Stimulated activated CD8-positive, alpha-beta memory T cell treated with anti-CD3 and anti-CD28 coated beads, Interleukin-2, amount 100 ng/mL, for 48 hours (primary cell): Measurements from ENCODE around the gene CIAO3.
A peak's percentile ranks its signal among the peaks of the same experiment; 100 is the strongest.
"Not testable (repeated sequence)": the region's sequence is repeated elsewhere in the genome, so short reads cannot be mapped to it uniquely, and the experiment has no call there.

Experiments used
- DNase-seq, 2 donors: peaks; one replicate each; pipeline ENCODE4 v3.0.0-alpha.2; 2020; ENCODE audit warnings: low read depth in 2 of 2

The CIAO3 gene

GRCh38 chr16:693364-693763 lies 47.4 kb downstream of the CIAO3 start:
- no peak for DNase-seq

DNA sequence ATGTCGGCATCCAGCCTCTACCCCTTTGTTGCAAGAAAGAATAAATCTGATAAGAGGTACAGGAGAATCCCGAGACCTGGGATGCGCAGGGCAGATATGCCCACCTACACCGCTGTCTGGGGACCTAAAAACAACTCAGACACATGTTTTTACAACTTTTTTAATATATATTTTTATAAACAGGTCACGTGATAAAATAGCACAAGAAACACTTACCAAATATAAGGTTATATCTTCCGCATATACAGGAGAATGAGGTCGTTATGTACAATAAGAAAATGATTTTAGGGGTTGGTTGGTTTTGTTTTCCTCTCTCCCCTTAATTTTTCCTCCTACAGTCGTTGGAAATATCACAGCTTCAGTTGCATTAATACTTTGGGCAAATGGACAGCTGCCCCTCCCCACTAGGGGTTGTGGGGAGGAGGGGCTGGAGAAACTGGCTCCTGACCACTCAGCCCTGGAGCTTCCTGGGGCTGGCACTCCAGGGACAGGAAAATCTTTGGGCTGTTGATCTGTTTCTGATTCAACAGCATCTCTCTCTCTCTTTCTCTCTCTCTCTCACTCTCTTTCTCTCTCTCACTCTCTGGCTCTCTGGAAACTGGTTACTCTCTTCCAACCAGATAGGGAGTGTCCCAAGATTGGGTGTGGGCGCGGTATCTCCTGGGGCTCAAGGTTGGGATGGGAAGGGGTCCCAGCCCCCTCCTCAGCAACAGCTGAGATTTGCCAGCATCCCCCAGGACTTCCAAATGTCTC lies 48.3 kb downstream of the CIAO3 start:
- DNase-seq: no peak

DNA sequence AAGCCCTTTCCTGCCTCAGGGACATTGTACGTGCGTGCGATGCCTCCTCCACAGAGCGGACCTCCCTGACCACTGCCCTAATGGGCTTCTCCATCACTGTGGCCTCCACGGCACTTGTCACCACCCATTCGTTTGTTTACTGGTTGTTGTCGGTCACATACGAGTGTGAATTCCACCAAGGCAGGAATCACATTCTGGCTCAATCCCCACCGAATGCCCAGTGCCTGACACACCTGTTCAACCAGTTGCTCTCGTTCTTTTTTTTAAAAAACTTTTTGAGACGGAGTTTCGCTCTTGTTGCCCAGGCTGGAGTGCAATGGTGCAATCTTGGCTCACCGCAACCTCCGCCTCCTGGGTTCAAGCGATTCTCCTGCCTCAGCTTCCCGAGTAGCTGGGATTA lies 49.6 kb downstream of the CIAO3 start:
- DNase-seq: not testable (repeated sequence)

- no peak for DNase-seq
These were observed 51.5 kb downstream of the CIAO3 start for GRCh38 chr16:689175-689897.

- DNase-seq: no peak
These were observed 53.3 kb downstream of the CIAO3 start for GRCh38 chr16:687499-687898.

DNA sequence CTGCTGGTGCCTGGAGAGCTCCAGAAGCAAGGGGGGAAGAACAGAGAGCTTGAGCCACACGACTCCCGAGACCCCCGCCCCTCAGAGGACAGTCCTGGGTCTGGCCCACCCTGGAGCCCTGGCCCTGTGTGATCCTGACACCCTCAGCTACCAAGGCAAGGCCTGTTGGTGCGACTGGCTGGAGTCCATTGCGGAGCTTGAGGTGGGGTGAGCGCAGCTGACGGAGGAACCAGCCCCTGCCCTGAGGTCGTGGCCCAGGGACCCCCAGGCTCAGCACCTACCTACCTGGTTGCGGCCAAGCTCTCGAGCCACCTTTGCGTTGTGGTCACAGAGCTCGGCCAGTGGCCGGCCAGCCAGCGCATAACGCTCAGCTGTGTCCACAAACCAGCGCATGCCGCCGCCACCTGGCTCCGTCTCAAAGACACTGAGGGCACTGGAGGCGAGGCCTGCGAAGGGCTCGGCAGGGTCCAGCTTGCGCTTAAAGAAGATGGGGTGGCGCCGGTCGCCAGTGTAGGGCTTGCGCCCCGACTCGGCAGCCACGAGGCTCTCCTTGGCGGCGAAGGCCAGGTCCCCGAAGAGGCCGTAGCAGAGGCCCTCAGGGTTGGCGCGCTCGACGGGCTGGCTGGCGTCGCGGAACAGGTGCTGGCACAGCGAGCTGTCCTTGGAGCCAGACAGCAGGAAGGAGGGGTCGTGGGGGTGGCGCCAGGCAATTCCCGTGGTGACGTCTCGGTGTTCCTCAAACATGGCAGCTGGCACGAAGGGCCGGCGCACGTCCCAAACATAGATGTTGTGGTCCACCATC lies 54.1 kb downstream of the CIAO3 start:
- DNase-seq: no peak

DNA sequence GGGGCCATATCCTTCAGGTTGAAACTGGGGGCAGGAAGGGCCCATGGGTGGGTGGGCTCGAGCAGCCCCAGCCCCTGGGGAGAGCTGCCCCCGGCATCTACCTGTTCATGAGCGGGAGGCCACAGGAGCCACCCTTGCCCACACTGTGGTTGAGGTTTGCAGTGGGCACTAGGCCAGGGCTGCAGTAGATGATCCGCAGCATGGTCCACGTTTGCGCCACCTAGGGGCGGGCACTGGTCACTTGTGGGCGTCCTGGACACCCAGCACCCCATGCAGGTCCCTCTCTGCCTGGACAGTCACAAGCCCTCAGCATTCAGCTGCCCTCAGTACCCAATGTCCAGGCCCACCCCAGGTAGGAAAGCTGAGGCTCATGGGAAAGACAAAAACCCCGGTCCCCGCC lies 54.8 kb downstream of the CIAO3 start:
- no peak for DNase-seq

DNA sequence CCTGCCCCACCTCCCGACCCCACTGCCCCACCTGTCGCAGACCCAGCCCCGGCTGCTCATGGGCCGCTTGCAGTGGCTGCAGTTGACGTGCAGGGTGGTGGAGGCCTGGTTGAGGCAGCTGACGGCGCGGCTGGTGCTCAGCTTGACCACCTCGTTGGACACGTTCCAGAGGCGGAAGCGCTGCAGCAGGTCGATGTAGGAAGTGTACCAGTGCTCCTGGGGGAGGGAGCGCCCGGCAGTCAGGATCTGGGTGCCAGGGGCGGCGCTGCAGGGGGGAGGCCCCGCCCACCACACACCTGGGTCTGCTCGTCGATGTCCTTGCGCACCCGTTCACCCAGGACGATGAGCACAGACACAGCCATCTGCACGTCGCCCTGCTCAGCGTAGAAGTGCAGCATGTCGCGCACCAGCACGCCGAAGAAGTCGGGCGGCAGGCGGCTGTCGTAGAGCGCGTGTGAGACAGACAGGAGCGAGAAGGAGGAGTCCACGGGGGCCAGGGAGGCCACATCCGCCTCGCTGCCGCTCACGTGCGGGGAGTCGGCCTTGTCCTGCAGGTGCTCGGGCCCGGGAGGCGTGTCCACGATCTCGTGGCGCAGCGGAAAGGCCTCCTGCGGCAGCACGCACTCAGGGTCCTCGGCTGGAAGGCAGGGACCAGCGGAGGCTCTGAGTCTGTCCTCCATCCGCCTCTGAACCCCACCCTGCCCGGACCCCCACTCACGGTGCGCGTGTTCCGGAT lies 55.7 kb downstream of the CIAO3 start:
- DNase-seq: no peak

DNA sequence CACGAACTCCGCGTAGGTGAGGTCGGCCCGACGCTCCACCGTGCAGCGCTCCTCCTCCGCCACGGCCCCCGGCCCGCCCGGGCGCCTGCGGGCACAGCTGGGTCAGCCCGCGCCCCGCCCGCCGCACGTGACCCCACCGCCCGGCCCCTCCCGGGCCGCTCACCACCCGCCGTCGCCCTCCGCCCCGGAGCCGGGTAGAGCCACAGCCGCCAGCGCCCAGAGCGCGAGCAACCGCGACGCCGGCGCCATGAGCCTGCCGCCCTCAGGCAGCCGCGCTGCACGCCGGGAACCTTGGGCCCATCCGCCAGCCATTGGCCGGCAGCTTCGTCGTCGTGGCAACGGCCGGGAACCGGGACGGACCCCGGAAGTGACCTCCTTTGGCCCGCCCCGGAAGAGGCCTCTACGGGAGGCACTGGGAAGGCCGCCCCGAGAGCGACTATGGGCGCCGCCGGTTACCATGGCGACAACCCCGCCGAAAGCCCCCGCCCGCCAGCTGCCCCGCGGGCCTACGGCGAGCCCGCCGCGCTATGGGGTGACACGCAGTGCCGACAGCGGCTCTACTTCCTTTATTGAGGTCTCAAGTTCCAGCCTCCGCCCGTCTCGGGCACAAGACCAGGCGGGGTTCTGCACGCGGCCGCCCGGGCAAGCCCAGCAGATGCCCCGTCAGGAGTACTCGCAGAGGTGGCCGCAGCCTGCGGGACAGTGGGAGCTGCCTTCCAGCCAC lies 56.6 kb downstream of the CIAO3 start, which contains the start of gene JMJD8:
Gene JMJD8, minus strand, starts transcription at position 264 of the 724 bp plus-strand sequence. Its CDS starts 15 bp downstream, at position 249.
- peak; percentile 94 to 97 for DNase-seq

DNA sequence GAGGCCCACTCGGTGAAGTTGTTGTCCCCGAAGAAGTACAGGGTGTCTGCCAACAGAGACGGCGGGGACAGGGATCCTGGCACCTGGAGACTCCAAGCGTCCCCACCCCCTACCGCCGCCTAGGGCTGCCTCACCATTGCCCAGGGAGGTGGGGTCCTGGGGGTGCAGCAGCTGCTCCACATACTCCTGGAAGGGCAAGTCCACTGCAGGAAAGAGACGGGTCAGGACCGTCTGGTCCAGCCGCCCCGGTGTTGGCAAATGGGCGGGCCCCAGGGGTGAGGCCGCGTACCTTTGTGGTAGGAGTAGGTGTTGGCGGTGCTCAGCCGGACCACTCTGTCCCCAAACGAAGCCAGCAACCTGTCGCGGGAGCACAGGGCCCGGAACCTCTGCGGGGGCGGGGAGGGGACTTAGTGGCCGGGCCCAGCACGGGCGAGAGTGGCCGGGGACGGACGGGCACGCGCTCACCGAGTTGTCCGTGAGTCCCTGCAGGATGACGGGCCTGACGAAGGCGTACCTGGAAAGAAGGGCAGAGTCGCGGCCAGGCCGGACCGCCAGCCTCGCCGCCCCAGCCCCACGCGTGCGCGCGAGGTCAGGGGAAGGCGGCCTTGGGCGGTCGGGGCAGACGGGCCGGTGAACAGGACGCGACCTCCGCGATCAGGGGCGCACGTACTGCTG lies 57.3 kb downstream of the CIAO3 start:
- no peak for DNase-seq

DNA sequence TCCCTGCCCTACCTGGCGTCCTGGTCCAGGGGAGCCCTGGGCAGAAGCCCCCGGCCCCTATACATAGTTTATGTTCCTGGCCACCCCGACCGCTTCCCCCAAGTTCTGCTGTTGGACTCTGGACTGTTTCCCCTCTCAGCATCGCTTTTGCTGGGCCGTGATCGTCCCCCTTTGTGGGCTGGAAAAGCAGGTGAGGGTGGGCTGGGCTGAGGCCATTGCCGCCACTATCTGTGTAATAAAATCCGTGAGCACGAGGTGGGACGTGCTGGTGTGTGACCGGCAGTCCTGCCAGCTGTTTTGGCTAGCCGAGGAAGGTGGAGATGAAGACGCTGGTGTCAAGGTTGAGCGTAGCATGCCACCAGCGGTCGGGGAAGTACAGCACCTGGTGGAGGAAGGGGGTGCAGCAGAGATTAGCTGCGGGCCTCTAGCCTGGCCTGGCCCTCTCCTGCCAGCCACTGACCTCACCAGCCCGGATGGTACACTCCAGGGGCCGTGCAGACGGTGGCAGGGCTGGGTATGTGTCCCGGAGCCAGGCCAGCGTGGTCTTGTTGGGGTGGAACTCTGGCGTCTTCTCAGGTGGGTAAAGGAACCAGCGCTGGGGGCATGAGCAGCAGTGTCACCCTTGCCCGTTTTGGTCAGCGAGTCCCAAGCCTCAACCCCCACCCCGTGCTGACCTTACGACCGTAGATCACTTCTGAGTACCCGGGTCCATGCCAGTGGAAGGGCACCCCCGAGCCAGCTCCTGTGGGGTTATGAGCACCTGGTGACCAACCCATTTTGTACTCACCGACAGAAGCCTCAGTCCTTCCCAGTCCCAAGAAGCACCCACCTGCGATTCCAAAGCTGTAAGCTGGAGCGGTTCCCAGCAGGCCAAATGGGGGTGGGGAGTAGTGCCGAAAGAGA lies 58.1 kb downstream of the CIAO3 start:
- no peak for DNase-seq

DNA sequence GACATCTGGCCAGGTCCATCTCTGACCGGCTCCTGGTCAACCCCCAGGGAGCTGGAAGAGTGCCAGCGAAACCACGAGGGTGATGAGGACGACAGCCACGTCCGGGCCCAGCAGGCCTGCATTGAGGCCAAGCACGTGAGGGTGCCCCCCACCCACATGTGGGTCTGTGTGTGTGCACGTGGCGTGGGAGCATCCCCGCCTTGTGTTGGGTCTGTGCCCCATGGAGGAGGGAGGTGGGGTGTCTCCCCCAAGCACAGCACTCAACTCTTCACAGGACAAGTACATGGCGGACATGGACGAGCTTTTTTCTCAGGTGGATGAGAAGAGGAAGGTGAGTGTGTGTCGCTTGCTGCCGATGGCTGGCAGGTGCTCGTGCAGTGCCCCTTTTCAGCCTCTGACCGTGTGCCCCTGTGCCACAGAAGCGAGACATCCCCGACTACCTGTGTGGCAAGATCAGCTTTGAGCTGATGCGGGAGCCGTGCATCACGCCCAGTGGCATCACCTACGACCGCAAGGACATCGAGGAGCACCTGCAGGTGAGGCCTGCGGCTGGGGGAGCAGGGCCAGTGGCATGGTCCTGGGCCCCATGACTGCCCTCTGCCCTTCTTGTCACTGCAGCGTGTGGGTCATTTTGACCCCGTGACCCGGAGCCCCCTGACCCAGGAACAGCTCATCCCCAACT lies 58.9 kb downstream of the CIAO3 start:
- no peak for DNase-seq

DNA sequence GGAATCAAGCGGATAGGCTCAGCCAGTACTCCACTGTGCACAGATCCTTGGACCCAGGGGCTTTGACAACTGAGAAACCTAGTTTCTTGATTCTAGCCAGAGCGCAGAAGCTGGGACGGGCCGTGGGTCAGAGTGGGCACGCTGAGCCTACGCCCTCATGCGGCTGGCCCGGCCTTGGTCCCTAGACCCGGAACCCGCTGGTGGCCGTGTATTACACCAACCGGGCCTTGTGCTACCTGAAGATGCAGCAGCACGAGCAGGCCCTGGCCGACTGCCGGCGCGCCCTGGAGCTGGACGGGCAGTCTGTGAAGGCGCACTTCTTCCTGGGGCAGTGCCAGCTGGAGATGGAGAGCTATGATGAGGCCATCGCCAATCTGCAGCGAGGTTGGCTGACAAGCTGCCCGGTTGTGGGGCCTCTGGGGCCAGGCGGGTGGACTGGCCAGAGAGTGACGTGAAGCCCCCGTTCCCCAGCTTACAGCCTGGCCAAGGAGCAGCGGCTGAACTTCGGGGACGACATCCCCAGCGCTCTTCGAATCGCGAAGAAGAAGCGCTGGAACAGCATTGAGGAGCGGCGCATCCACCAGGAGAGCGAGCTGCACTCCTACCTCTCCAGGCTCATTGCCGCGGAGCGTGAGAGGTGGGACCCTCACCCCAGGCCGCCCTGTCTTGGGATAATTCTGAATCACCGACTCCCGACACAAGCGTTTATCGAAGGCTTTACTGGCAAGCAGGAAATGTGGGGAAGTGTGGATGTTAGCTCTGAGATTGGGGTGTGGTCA lies 59.6 kb downstream of the CIAO3 start:
- DNase-seq: no peak

GRCh38 chr16:680625-680945 lies 60.2 kb downstream of the CIAO3 start:
- no peak for DNase-seq

DNA sequence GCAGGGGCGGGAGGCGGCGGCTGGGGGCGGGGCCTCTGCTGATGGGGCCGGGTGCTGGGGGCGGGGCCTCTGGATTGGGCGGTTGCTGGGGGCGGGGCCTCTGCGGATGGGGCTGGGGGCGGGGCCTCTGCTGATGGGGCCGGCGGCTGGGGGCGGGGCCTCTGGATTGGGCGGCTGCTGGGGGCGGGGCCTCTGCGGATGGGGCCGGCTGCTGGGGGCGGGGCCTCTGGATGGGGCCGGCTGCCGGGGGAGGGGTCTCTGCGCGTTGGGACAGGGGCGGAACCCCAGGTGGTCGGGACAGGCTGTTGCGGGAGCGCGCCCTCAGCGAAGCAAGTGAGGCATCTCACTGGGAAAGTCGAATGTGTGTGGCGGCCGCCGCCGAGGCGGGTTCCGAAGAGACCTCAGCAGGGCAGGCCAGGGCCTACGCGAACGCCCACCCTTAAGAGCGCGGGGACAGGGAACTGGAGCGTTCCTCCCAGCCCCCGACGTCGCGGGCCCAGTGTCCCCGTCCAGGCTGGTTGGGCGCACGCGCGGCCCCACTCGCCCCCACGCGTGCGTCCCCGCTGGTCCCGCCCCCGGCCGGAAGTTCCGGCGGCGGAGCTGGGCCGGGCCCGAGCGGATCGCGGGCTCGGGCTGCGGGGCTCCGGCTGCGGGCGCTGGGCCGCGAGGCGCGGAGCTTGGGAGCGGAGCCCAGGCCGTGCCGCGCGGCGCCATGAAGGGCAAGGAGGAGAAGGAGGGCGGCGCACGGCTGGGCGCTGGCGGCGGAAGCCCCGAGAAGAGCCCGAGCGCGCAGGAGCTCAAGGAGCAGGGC lies 60.8 kb downstream of the CIAO3 start, which contains the start of gene STUB1:
Gene STUB1, plus strand, starts transcription at position 597 of the 811 bp plus-strand sequence. Its CDS starts 116 bp downstream, at position 713.
- peak; percentile 80 to 90 for DNase-seq
